HepG2 (cell line): ENCODE data around the gene ENO4.

Experiments used
- ARID2 ChIP-seq: sonication (generic); formaldehyde crosslinking; IDR thresholded peaks from 2 replicates; pipeline ENCODE4 v1.8.1; 2022; ENCODE audit warnings: mild to moderate bottlenecking, missing genetic modification reagents, borderline replicate concordance
- CCDC6 ChIP-seq: sonication (generic); formaldehyde crosslinking; IDR thresholded peaks from 2 replicates; pipeline ENCODE4 v1.8.1; 2022; ENCODE audit warnings: mild to moderate bottlenecking, missing genetic modification reagents, moderate library complexity
- ZNF335 ChIP-seq: sonication (generic); formaldehyde crosslinking; IDR thresholded peaks from 2 replicates; pipeline ENCODE4 v1.4.0; 2020; ENCODE audit warnings: missing genetic modification reagents

DNA sequence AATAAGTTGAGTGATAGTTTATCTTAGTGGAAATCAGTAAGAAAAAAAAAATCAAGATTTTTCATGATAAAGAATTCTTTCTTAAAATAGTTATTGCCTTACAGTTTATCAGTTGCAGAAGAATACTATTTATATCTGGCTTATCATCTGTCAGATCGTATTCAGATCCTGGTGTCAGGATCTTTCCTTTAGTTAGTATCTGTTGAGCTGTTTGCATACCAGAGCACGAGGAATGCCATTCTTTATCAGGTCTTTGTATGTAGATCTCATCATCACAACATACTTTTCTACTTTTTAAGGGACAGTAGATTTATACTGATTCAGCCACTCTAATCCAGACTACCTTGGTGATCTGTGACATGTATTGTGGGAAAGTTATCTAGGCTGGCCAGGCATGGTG, 12.5 kb downstream of the ENO4 start:
- TF ChIP-seq CCDC6 (CRISPR knock-in tag): no peak
- TF ChIP-seq ZNF335 (CRISPR knock-in tag): no peak
- TF ChIP-seq ARID2 (CRISPR knock-in tag): no peak
